Fibroblast of villous mesenchyme (primary cell): Measurements from ENCODE around the gene ARHGEF11. TPM values are rescaled to one million over a fixed set of nuclear protein-coding genes. Genes with fewer than 3 reads are reported as not detected.

ENCODE experiments used
- DNase-seq: peaks from one replicate; pipeline ENCODE4 v3.0.0-alpha.2; 2010; ENCODE audit warnings: low read depth
- H3K4me3 ChIP-seq: 2 replicates; pipeline ENCODE4 v1.5.1; 2011; ENCODE audit warnings: low read depth, mild to moderate bottlenecking, low read length
- CTCF ChIP-seq: IDR thresholded peaks from 2 replicates; pipeline ENCODE4 v1.5.1; 2012; ENCODE audit warnings: low read depth, mild to moderate bottlenecking, low read length; ENCODE audit not compliant: insufficient read depth
- total RNA-seq: library from RNA; depleted of rRNA; stranded (reverse); fragments of >200 nt; gene quantifications from 2 replicates; pipeline ENCODE4 v1.2.3, GENCODE V29; 2012

The ARHGEF11 gene
- total RNA-seq, 1 donor, result 34.1 TPM

DNA sequence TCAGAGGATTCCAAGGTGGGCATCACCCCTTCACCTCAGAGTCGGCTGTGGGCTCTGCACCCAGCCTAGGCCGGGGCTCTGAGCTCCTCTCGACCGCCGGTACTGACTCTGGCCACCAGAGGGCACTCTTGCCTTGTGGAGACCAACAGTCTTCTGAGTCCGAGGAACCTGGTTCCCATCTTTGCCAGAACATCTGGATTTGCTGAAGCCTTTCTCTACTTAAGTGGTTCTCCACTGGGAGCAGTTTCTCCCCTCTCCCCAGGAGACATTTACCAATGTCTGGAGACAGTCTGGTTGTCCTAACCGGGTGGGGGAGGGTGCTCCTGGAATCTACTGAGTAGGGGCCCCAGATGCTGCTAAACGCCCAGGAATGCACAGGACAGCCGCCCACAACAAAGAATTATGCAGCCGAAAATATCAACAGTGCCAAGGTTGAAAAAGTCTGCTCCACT, 44.7 kb upstream of the ARHGEF11 start:
- peak; percentile 96 for TF ChIP-seq CTCF
- H3K4me3 ChIP-seq, result no peak overlapping the region
- peak; percentile 88 for DNase-seq

DNA sequence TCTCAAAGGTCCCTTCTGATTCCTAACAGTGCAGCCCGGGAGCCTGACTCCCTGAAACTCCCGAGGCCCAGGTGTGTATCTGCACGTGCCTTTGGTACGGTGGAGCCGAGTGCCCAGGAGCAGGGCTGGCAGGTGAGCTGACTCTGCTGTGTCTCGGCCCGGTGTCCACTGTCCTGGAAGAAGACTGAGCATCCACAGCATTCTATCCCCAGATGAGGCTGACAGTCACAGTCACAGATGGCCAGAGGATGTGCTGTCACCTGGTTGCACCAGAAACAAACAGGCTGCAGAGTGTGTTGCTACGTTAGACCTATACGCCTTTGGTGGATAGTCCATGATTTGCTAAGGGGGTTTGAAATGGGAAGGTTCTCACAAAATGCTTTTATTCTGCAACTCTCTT, 44.2 kb upstream of the ARHGEF11 start:
- DNase-seq, result no peak
- no peak overlapping the region for H3K4me3 ChIP-seq
- no peak for TF ChIP-seq CTCF

GRCh38 chr1:157088607-157089006, 43.1 kb upstream of the ARHGEF11 start:
- DNase-seq, result no peak
- no peak for TF ChIP-seq CTCF
- no peak overlapping the region for H3K4me3 ChIP-seq

DNA sequence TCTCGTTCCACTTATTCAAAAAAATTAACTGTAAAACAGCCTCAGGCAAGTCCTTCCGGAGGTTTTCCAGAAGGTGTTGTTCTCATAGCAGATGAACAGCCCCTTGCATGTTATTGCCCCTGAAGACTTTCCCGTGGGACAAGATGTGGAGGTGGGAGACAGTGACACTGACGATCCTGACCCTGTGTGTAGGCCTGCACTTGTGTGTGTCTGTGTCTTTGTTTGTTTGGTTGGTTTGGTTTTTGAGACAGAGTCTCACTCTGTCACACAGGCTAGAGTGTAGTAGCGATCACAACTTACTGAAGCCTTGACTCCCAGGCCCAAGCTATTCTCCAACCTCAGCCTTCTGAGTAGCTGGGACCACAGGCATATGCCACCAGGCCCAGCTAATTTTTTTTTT, 41.5 kb upstream of the ARHGEF11 start:
- no peak for TF ChIP-seq CTCF
- DNase-seq, result no peak
- no peak overlapping the region for H3K4me3 ChIP-seq

- no peak for DNase-seq
- H3K4me3 ChIP-seq, result no peak overlapping the region
- no peak for TF ChIP-seq CTCF
Measured at GRCh38 chr1:157086299-157086698, 40.8 kb upstream of the ARHGEF11 start.

DNA sequence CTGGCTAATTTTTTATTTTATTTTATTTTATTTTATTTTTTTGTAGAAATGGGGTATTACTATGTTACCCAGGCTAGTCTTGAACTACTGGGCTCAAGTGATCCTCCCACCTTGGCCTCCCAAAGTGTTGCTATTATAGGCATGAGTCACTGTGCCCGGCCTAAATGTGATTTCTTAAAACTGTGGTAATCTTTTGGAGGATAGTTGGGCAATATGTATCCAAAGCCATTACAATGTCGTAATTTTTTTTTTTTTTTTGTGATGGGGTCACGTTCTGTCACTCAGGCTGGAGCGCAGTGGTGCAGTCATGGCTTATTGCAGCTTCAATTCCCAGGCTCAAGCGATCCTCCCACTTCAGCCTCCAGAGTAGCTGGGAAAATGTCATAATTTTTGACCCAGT, 39.9 kb upstream of the ARHGEF11 start:
- TF ChIP-seq CTCF, result no peak
- peak; percentile 59 for DNase-seq
- H3K4me3 ChIP-seq, result no peak overlapping the region

- TF ChIP-seq CTCF, result no peak
Measured at GRCh38 chr1:157084720-157085119, 39.2 kb upstream of the ARHGEF11 start.

More at GRCh38 chr1:157084720-157085119, 39.2 kb upstream of the ARHGEF11 start:
- H3K4me3 ChIP-seq, result no peak overlapping the region
- DNase-seq, result no peak
